Upper lobe of right lung (tissue), 1 donor: Measurements from ENCODE around the gene GALNT6. TPM values are rescaled to one million over a fixed set of nuclear protein-coding genes. Genes with fewer than 3 reads are reported as not detected.

ENCODE experiments used
- ATAC-seq: fragments of 200-7000 bp; cut with Tn5 transposase; one replicate; pipeline ENCODE4 v1.9.1; 2020; ENCODE audit warnings: mild to moderate bottlenecking, moderate library complexity
- DNase-seq: peaks from one replicate; pipeline ENCODE4 v3.0.0-alpha.2; 2020
- H3K27ac ChIP-seq: fragments of 200-600 bp; one replicate; pipeline ENCODE4 v1.8.0; 2022
- H3K27me3 ChIP-seq: fragments of 200-600 bp; one replicate; pipeline ENCODE4 v1.8.0; 2022; ENCODE audit warnings: mild to moderate bottlenecking
- H3K36me3 ChIP-seq: fragments of 200-600 bp; one replicate; pipeline ENCODE4 v1.8.0; 2022
- H3K4me1 ChIP-seq: fragments of 200-600 bp; one replicate; pipeline ENCODE4 v1.8.0; 2022
- H3K4me3 ChIP-seq: fragments of 200-600 bp; one replicate; pipeline ENCODE4 v1.8.0; 2022; ENCODE audit warnings: mild to moderate bottlenecking
- H3K9me3 ChIP-seq: fragments of 200-600 bp; one replicate; pipeline ENCODE4 v1.8.0; 2022
- intact Hi-C: fragments of 100-400 bp; cut with DNase I; formaldehyde crosslinking; loops from one replicate; pipeline ENCODE4 v1.11.0; 2022
- total RNA-seq: library from RNA; stranded (reverse); fragmentation: NEBNext Ultra II Directional; extraction: Animal tissue kit (Norgen Biotek cat#: 25700); gene quantifications from one replicate; pipeline ENCODE4 v1.2.1, GENCODE V29; 2021
- TF ChIP-seq, protein P1 (sequence below): fragments of 200-600 bp; IDR thresholded peaks from one replicate; pipeline ENCODE4 v1.8.0; 2022; ENCODE audit warnings: antibody characterized with exemption
- donor health status: DM: no; HTN: yes; CAD: no; lungs with severe emphysema.

The GALNT6 gene
- total RNA-seq, 1 donor from 2014 or later = 16.6 TPM

DNA sequence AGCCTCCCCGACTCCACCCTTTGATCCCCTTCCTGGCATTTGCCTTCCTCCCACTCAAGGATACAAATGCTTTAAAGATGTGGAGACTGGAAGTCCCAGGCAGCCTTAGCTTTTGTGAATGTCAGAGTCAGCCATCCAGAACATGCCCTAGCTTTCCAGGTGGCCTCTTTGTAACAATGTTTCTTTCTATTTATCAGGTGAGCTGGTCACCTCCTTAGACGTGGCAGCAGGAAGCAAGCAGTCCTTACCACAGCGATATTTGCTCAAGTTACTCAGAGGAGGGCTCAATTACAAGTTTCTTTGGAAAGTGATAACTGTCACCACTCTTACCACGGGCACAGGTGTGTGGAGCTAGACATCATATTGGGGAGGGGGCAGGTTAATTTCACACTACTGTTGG lies 4.9 kb downstream of the GALNT6 start:
- no peak for DNase-seq
- TF ChIP-seq, protein P1, sequence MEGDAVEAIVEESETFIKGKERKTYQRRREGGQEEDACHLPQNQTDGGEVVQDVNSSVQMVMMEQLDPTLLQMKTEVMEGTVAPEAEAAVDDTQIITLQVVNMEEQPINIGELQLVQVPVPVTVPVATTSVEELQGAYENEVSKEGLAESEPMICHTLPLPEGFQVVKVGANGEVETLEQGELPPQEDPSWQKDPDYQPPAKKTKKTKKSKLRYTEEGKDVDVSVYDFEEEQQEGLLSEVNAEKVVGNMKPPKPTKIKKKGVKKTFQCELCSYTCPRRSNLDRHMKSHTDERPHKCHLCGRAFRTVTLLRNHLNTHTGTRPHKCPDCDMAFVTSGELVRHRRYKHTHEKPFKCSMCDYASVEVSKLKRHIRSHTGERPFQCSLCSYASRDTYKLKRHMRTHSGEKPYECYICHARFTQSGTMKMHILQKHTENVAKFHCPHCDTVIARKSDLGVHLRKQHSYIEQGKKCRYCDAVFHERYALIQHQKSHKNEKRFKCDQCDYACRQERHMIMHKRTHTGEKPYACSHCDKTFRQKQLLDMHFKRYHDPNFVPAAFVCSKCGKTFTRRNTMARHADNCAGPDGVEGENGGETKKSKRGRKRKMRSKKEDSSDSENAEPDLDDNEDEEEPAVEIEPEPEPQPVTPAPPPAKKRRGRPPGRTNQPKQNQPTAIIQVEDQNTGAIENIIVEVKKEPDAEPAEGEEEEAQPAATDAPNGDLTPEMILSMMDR = no peak
- Histone ChIP-seq H3K4me1 (no peaks in the 10 kb centered on the region), H3K27me3 (no peaks in the 10 kb centered on the region), H3K9me3 (no peaks in the 10 kb centered on the region), H3K36me3 (no peaks in the 10 kb centered on the region), H3K27ac (no peak overlapping the region), H3K4me3 (no peak overlapping the region)
- intact Hi-C loops = no loop called here
- no peak for ATAC-seq

DNA sequence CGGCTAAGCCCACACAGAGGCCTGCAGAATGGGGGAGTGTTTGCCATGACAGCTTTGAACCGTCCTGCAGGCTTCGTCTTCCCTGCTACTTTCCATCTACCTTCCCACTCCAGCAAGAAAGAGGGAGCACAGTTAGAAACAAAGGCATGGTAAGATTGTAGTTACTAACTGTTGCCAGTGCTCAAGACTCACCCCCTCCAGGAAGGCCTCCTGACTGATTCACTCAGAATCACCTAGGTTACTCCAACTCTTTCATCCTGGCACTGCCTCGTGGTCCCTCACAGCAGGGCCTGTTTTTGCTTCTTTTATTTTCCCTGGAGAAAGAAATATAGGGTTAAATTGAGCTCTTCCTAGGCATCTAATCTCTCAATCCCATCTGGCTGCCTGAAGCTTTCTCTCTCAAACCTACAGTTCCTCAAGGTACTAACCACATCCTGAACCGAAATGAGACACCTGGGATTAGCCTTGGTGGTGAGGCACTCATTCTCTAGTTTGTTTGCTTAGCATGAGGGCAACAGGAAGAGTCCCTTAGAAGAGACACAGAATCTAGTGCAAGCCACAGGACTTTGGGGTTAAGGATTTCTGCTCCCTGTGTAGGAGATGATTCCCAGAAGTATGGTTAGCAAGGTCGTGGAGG lies 7.8 kb downstream of the GALNT6 start:
- DNase-seq (no peak), ATAC-seq (no peak)
- Histone ChIP-seq H3K4me3 (no peak overlapping the region), H3K27ac (no peak overlapping the region), H3K36me3 (no peaks in the 10 kb centered on the region), H3K4me1 (no peaks in the 10 kb centered on the region), H3K9me3 (no peaks in the 10 kb centered on the region), H3K27me3 (no peaks in the 10 kb centered on the region)
- intact Hi-C loops = no loop called here
- TF ChIP-seq, protein P1 = no peak

DNA sequence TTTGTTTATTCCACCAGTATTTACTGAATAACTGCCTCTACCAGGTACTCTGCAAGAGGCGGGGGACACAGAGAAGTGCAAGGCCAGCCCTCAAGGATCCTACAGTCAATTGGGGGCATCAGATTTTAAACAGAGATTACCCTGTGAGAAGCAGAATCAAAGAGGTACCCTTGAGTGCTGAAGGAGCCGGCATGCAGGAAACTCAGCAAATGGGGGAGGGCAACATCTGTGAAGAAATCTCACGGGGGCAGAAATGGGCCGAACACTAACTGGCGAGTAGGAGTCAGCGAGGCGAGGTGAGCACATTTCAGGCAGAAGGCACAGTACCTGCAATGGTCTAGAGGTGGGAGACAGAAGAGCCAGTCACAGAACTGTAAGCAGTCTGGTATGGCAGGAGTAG lies 9.0 kb downstream of the GALNT6 start:
- Histone ChIP-seq H3K27ac (no peak overlapping the region), H3K4me1 (no peaks in the 10 kb centered on the region), H3K36me3 (no peaks in the 10 kb centered on the region), H3K9me3 (no peaks in the 10 kb centered on the region), H3K27me3 (no peaks in the 10 kb centered on the region), H3K4me3 (no peak overlapping the region)
- DNase-seq (no peak), ATAC-seq (no peak)
- TF ChIP-seq, protein P1 = no peak
- intact Hi-C loops = no loop called here

DNA sequence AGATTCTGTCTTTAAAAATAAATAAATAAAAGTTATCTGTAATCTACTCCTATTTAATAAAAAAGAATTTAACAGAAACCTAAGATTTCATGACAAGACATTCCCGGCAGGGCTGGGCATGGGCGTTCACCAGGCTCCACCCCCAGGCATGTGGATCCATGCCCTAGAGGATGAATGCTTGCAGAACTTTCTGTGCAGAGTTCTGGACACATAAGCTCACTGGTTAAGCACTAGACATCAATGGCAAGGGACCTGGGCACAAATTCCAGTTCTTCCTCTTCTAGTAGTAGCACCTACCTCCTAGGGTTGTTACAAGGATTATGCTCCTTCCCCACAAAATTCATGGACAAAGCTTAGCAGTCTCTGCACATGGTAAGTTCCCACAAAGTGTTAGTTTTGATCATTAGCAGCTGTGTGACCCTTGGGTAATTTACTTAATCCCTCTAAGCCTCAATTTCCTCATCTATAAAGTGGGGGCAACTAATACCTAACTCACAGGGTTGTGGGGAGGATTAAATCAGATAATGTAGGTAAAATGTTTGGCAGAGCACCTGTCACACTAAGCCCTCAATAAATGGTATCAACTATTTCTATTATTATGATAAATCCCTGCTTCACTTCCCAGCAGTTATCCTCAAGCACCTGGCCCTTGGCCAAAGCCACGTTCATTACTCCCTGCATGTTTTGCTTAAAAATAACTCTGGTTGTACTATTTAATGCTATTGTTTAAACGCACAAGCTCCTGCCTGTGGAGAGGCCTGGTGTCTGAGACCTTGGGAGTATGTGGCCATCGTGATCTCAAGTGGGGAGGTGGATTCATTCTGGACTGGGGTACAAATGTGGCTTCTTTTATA lies 9.8 kb downstream of the GALNT6 start:
- no peak for ATAC-seq

DNA sequence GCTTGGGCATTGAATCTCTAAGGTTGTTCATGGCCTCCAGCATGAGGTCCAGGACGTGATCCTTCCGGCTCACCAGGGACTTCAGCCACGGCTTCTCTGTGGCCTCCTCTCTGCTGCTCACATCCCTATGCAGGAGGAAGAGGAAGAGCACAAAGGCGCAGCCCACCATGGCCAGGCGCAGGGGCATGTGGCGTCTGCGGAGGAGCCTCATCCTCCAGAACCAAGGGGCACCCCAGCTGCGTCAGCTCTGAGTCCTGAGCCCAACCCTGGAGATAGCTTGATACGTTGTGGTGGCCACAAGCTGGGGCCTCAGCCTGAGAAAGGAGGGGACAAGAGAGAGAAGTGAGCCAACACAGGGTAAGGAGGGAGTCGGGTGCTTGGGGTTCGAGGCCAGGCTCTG lies 11.6 kb downstream of the GALNT6 start:
- H3K4me1 ChIP-seq = peaks cover 5% of the 10 kb centered on the region
- no peaks in the 10 kb centered on the region for H3K27me3 ChIP-seq
- ATAC-seq (no peak), DNase-seq (no peak)
- H3K4me3 ChIP-seq = no peak overlapping the region
- intact Hi-C loops = no loop called here
- H3K9me3 ChIP-seq = no peaks in the 10 kb centered on the region
- TF ChIP-seq, protein P1 = no peak
- no peaks in the 10 kb centered on the region for H3K36me3 ChIP-seq
- no peak overlapping the region for H3K27ac ChIP-seq

More for the DNA sequence above, 9.8 kb downstream of the GALNT6 start:
- no peak overlapping the region for H3K4me3 ChIP-seq
- no peaks in the 10 kb centered on the region for H3K4me1 ChIP-seq
- no peaks in the 10 kb centered on the region for H3K9me3 ChIP-seq
- TF ChIP-seq, protein P1 = no peak
- no peaks in the 10 kb centered on the region for H3K27me3 ChIP-seq
- no peak for DNase-seq
- no peak overlapping the region for H3K27ac ChIP-seq
- intact Hi-C loops = no loop called here
- H3K36me3 ChIP-seq = no peaks in the 10 kb centered on the region
